ENCODE results near the gene PPP2R2B. TPM values are rescaled to one million over a fixed set of nuclear protein-coding genes. Genes with fewer than 3 reads are reported as not detected.

PPP2R2B gene
- total and polyA plus RNA-seq, 7 donors = 0.03 to 0.71 (median 0.11) TPM; not detected in 1

- no peak for TF ChIP-seq CTCF (IDR thresholded peaks at IDR 0.05)
- DNase-seq (no peak), ATAC-seq (no peak)
- Histone ChIP-seq H3K4me3 (no peak overlapping the region), H3K36me3 (ENCODE audit: insufficient read depth in 1 of 2, low read depth in 1 of 2) (no peaks in the 10 kb centered on the region), H3K9me3 (no peaks in the 10 kb centered on the region), H3K27me3 (ENCODE audit: insufficient read depth in 3 of 3, low read length in 2 of 3) (no peaks in the 10 kb centered on the region), H3K27ac (no peak overlapping the region), H3K4me1 (no peaks in the 10 kb centered on the region)
- intact Hi-C loops (cut with DNase I) = no loop called here
- WGBS, 3 donors = 83 to 91% (median 83%) methylated on average over 3 of the region's 3 CpGs
Measured at GRCh38 chr5:146902471-146902870, 23.9 kb upstream of the PPP2R2B start.

GRCh38 chr5:146897061-146897460 is 18.5 kb upstream of the PPP2R2B start:
- no peak overlapping the region for H3K27ac ChIP-seq
- H3K27me3 ChIP-seq (ENCODE audit: insufficient read depth in 3 of 3, low read length in 2 of 3) = no peaks in the 10 kb centered on the region
- ATAC-seq = no peak
- H3K4me1 ChIP-seq = no peaks in the 10 kb centered on the region
- DNase-seq = no peak
- TF ChIP-seq CTCF (IDR thresholded peaks at IDR 0.05) = no peak
- H3K36me3 ChIP-seq (ENCODE audit: insufficient read depth in 1 of 2, low read depth in 1 of 2) = no peaks in the 10 kb centered on the region
- H3K4me3 ChIP-seq = no peak overlapping the region
- WGBS, 3 donors = 82 to 91% (median 84%) methylated on average over 3 of the region's 3 CpGs
- intact Hi-C loops (cut with DNase I) = no loop called here
- no peaks in the 10 kb centered on the region for H3K9me3 ChIP-seq

- intact Hi-C loops (cut with DNase I) = no loop called here
- Histone ChIP-seq H3K4me3 (no peak overlapping the region), H3K4me1 (no peaks in the 10 kb centered on the region), H3K9me3 (no peaks in the 10 kb centered on the region), H3K27me3 (ENCODE audit: insufficient read depth in 3 of 3, low read length in 2 of 3) (no peaks in the 10 kb centered on the region), H3K27ac (no peak overlapping the region), H3K36me3 (ENCODE audit: insufficient read depth in 1 of 2, low read depth in 1 of 2) (no peaks in the 10 kb centered on the region)
- WGBS, 3 donors = 88 to 90% (median 88%) methylated on average over 4 of the region's 4 CpGs
- no peak for ATAC-seq
- TF ChIP-seq CTCF (IDR thresholded peaks at IDR 0.05) = no peak
- DNase-seq = no peak
Measured at GRCh38 chr5:146894753-146895521, 16.4 kb upstream of the PPP2R2B start.

- H3K4me3 ChIP-seq = no peak overlapping the region
- intact Hi-C loops (cut with DNase I) = no loop called here
- no peak overlapping the region for H3K27ac ChIP-seq
- H3K36me3 ChIP-seq (ENCODE audit: insufficient read depth in 1 of 2, low read depth in 1 of 2) = no peaks in the 10 kb centered on the region
- no peaks in the 10 kb centered on the region for H3K9me3 ChIP-seq
- no peaks in the 10 kb centered on the region for H3K4me1 ChIP-seq
- ATAC-seq = no peak
- no peak for TF ChIP-seq CTCF (IDR thresholded peaks at IDR 0.05)
- 80 to 85% (median 82%) methylated on average over 3 of the region's 3 CpGs for WGBS, 3 donors
- H3K27me3 ChIP-seq (ENCODE audit: insufficient read depth in 3 of 3, low read length in 2 of 3) = no peaks in the 10 kb centered on the region
- no peak for DNase-seq
Measured at GRCh38 chr5:146893991-146894390, 15.4 kb upstream of the PPP2R2B start.

- DNase-seq (no peak), ATAC-seq (no peak)
- H3K27ac ChIP-seq = no peak overlapping the region
- no peak for TF ChIP-seq CTCF (IDR thresholded peaks at IDR 0.05)
- WGBS, 3 donors = 69 to 81% (median 73%) methylated on average over 3 of the region's 3 CpGs
- no peaks in the 10 kb centered on the region for H3K27me3 ChIP-seq (ENCODE audit: insufficient read depth in 3 of 3, low read length in 2 of 3)
- no peaks in the 10 kb centered on the region for H3K4me1 ChIP-seq
- intact Hi-C loops (cut with DNase I) = no loop called here
- H3K4me3 ChIP-seq = no peak overlapping the region
- no peaks in the 10 kb centered on the region for H3K36me3 ChIP-seq (ENCODE audit: insufficient read depth in 1 of 2, low read depth in 1 of 2)
- no peaks in the 10 kb centered on the region for H3K9me3 ChIP-seq
Measured at GRCh38 chr5:146892231-146892630, 13.7 kb upstream of the PPP2R2B start.
